Activated CD8-positive, alpha-beta T cell treated with anti-CD3 and anti-CD28 coated beads for 36 hours (primary cell): ENCODE measurements around the gene PIEZO1. TPM values are rescaled to one million over a fixed set of nuclear protein-coding genes. Genes with fewer than 3 reads are reported as not detected.

ENCODE experiments used
- ATAC-seq: fragments of 200-7000 bp; cut with Tn5 transposase; one replicate; pipeline ENCODE4 v1.10.0; 2021; ENCODE audit warnings: mild to moderate bottlenecking, moderate library complexity
- CTCF ChIA-PET: fragments of 350-600 bp; sonication (Branson Sonifier 250); formaldehyde crosslinking; loops from one replicate; lab custom pipeline; 2021; ENCODE audit warnings: antibody characterized with exemption; lab: Charles Lee
- POLR2A ChIA-PET: fragments of 350-600 bp; sonication (Branson Sonifier 250); formaldehyde crosslinking; loops from one replicate; lab custom pipeline; 2021; ENCODE audit warnings: antibody characterized with exemption; lab: Charles Lee
- DNase-seq: peaks from one replicate; pipeline ENCODE4 v3.0.0-alpha.2; 2020
- H3K27ac Mint-ChIP-seq: one replicate; pipeline ENCODE4 v1.8.0; 2021; ENCODE audit warnings: mild to moderate bottlenecking, mixed read lengths
- H3K27me3 Mint-ChIP-seq: one replicate; pipeline ENCODE4 v1.8.0; 2021; ENCODE audit warnings: mixed read lengths
- H3K36me3 Mint-ChIP-seq: one replicate; pipeline ENCODE4 v1.8.0; 2021; ENCODE audit warnings: low read depth, mixed read lengths
- H3K4me1 Mint-ChIP-seq: one replicate; pipeline ENCODE4 v1.8.0; 2021; ENCODE audit warnings: low read depth, mixed read lengths
- H3K4me3 Mint-ChIP-seq: one replicate; pipeline ENCODE4 v1.8.0; 2021; ENCODE audit warnings: mild to moderate bottlenecking, moderate library complexity, mixed read lengths
- H3K9me3 Mint-ChIP-seq: one replicate; pipeline ENCODE4 v1.8.0; 2021; ENCODE audit warnings: mixed read lengths
- intact Hi-C: fragments of 100-400 bp; cut with micrococcal nuclease; formaldehyde crosslinking; loops from one replicate; pipeline ENCODE4 v1.10.0; 2022
- total RNA-seq, 2 experiments: library from RNA; stranded (reverse); gene quantifications; one replicate each; pipeline ENCODE4 v1.2.3, GENCODE V29; 2021
- TF ChIP-seq, protein P1 (sequence below): fragments of 200-600 bp; IDR thresholded peaks from one replicate; pipeline ENCODE4 v1.8.0; 2022; ENCODE audit warnings: antibody characterized with exemption, mild to moderate bottlenecking

Gene PIEZO1
- total RNA-seq, 2 experiments from 2014 or later: 87.7 to 91.8 TPM

DNA sequence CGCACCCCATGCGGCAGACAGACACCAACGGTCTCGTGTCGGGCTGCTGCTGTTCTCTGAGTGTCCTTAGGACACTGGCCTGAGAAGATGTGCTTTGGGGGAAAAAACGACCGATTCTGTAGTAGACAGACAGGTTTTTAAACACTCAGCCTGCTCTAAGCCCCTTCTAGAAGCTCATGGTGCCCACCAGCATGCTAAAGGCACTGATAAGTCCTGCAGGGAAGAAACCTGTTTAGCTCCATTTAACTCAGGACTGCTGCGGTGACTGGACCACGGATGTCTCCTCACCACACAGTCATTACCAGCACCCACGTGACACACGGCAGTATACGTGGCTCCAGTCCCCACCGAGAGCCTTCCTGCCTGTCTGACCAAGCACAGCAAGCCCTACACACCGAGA is 45.8 kb upstream of the PIEZO1 start:
- CTCF ChIA-PET: no interaction called here
- Mint-ChIP-seq H3K27me3 (no peaks in the 10 kb centered on the region), H3K4me1 (no peaks in the 10 kb centered on the region), H3K36me3 (peaks cover 2% of the 10 kb centered on the region), H3K4me3 (no peak overlapping the region), H3K27ac (no peak overlapping the region), H3K9me3 (no peaks in the 10 kb centered on the region)
- POLR2A ChIA-PET: no interaction called here
- DNase-seq (no peak), ATAC-seq (no peak)
- TF ChIP-seq, protein P1, sequence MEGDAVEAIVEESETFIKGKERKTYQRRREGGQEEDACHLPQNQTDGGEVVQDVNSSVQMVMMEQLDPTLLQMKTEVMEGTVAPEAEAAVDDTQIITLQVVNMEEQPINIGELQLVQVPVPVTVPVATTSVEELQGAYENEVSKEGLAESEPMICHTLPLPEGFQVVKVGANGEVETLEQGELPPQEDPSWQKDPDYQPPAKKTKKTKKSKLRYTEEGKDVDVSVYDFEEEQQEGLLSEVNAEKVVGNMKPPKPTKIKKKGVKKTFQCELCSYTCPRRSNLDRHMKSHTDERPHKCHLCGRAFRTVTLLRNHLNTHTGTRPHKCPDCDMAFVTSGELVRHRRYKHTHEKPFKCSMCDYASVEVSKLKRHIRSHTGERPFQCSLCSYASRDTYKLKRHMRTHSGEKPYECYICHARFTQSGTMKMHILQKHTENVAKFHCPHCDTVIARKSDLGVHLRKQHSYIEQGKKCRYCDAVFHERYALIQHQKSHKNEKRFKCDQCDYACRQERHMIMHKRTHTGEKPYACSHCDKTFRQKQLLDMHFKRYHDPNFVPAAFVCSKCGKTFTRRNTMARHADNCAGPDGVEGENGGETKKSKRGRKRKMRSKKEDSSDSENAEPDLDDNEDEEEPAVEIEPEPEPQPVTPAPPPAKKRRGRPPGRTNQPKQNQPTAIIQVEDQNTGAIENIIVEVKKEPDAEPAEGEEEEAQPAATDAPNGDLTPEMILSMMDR: no peak
- intact Hi-C loops: no loop called here

DNA sequence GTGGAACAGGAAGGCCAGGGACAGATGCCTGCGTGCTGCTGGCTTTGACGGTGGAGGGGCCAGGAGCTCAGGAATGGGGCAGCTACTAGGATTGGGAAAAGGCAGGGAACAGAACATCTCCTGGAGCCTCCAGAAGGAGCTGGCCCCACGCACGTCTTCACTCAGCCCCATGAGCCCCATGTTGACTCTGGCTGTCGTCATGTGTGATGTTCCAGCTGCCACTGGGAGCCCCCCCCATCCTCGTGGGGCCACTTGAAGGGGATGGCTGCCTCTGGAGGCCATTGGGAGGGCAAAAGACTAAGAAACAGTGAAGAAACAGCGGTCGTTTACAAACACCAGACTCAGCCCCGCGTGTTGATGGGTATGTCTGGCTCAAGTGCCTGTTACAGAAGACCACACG is 45.2 kb upstream of the PIEZO1 start:
- intact Hi-C loops: no loop called here
- DNase-seq (no peak), ATAC-seq (no peak)
- ChIA-PET POLR2A (no interaction called here), CTCF (no interaction called here)
- TF ChIP-seq, protein P1: no peak
- Mint-ChIP-seq H3K36me3 (peaks cover 2% of the 10 kb centered on the region), H3K9me3 (no peaks in the 10 kb centered on the region), H3K27ac (no peak overlapping the region), H3K4me1 (no peaks in the 10 kb centered on the region), H3K27me3 (no peaks in the 10 kb centered on the region), H3K4me3 (no peak overlapping the region)

DNA sequence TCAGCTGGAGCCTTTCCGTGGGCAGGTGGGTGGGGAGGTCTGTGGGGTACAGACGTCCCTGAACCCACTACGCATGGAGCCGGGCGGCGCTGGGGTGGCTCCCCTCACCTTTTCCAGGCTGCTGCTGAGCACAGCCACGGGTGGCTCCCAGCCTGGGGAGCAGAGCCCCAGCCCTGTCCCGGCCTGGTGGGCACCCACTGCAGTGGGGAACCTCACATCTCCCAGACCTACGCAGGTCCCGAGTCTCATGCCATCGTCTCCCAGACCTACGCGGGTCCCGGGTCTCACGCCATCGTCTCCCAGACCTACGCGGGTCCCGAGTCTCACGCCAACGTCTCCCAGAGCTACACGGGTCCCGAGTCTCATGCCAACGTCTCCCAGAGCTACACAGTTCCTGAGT is 43.7 kb upstream of the PIEZO1 start:
- CTCF ChIA-PET: no interaction called here
- Mint-ChIP-seq H3K4me1 (no peaks in the 10 kb centered on the region), H3K27me3 (no peaks in the 10 kb centered on the region), H3K9me3 (no peaks in the 10 kb centered on the region), H3K27ac (no peak overlapping the region), H3K4me3 (no peak overlapping the region), H3K36me3 (peaks cover 2% of the 10 kb centered on the region)
- DNase-seq (no peak), ATAC-seq (no peak)
- intact Hi-C loops: loop anchor here (10.0 kb wide), 1 partner anchor 346 kb away; the partner anchor contains the start of gene CDH15
- TF ChIP-seq, protein P1: no peak
- POLR2A ChIA-PET: no interaction called here

DNA sequence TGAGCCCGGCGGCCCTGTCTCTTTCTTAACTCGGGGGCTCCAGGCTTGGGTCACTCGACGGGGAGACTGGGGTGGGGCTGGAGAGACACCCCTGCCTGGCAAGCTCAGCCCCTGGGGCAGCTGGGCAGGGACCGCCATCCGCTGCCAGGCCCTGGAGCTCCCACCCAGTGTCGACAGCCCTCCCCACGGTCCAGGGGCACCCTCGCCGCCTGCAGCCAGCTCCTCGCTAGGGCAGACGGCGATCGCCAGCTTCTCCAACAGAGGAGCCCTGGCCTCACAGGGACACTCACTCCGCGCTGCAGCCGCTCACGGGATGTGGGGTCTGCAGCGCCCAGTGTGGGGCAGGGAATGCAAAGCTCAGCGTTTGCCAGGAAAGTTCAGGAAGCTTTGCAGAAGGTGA is 42.7 kb upstream of the PIEZO1 start:
- H3K36me3 Mint-ChIP-seq: peaks cover 2% of the 10 kb centered on the region
- H3K4me1 Mint-ChIP-seq: no peaks in the 10 kb centered on the region
- ATAC-seq (no peak), DNase-seq (no peak)
- CTCF ChIA-PET: interaction anchor here (1.3 to 1.9 kb wide), 2 partner anchors 12 to 31 kb away, joined by 3 to 4 read pairs; no protein-coding TSS in a partner anchor
- no peaks in the 10 kb centered on the region for H3K9me3 Mint-ChIP-seq
- no peak overlapping the region for H3K27ac Mint-ChIP-seq
- H3K27me3 Mint-ChIP-seq: no peaks in the 10 kb centered on the region
- intact Hi-C loops: loop anchor here (10.0 kb wide), 1 partner anchor 347 kb away; the partner anchor contains the start of gene CDH15
- POLR2A ChIA-PET: interaction anchor here (1.3 to 1.4 kb wide), 3 partner anchors 12 to 16 kb away, joined by 3 to 4 read pairs (median 3); partner anchors contain the start of gene APRT
- TF ChIP-seq, protein P1: no peak
- H3K4me3 Mint-ChIP-seq: no peak overlapping the region

DNA sequence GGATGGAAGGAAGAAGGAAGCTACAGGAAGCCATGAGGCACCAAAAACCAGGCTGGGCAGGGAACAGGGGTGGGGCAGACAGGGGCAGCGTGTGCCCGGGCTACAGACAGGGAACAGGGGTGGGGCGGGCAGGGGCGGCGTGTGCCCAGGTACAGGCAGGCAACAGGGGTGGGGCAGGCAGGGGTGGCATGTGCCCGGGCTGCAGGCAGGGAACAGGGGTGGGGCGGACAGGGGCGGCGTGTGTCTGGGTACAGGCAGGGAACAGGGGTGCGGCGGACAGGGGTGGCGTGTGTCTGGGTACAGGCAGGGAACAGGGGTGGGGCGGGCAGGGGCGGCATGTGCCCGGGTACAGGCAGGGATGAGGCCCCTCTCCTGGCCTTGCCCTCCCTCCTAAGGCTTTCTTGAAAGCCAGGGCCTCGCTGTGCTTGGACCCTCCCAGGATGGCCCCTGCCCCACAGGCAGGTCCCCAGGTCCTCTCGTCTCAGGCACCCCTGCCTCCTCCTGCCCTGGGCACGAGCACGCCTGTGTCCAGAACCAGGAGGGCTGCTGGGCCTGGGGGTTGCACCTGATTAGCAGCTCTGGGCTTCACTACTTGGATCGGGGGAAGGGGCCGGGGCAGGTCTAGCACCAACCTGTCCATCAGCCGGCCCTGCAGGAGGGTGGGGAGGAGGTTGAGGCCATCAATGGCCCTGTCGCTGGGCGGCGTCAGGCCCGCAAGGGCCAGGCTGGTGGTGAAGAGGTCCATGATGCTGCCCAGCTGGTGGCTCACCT is 41.2 kb upstream of the PIEZO1 start:
- ChIA-PET CTCF (interaction anchor here (1.9 kb wide), 1 partner anchor 10 kb away, joined by 4 read pairs; no protein-coding TSS in a partner anchor), POLR2A (interaction anchor here (0.9 to 1.4 kb wide), 2 partner anchors 13 to 31 kb away, joined by 3 read pairs; partner anchors contain the start of genes GALNS and TRAPPC2L)
- Mint-ChIP-seq H3K9me3 (no peaks in the 10 kb centered on the region), H3K27me3 (no peaks in the 10 kb centered on the region), H3K4me1 (no peaks in the 10 kb centered on the region), H3K4me3 (no peak overlapping the region), H3K36me3 (peaks cover 2% of the 10 kb centered on the region), H3K27ac (no peak overlapping the region)
- TF ChIP-seq, protein P1: no peak
- no peak for ATAC-seq
- intact Hi-C loops: loop anchor here (10.0 kb wide), 1 partner anchor 349 kb away; the partner anchor contains the start of gene CDH15
- no peak for DNase-seq
